GM18867 (cell line): ENCODE results near the gene KCNQ2.
"Not testable (repeated sequence)": the region's sequence is repeated elsewhere in the genome, so short reads cannot be mapped to it uniquely, and the experiment has no call there.

Source experiments
- ATAC-seq: cut with Tn5 transposase; IDR thresholded peaks from one replicate; pipeline ENCODE4 v1.9.1; 2021; ENCODE audit warnings: mild to moderate bottlenecking, moderate library complexity; ENCODE audit not compliant: unreplicated experiment

The KCNQ2 gene

GRCh38 chr20:63491078-63491477 is 18.6 kb upstream of the KCNQ2 start:
- ATAC-seq = no peak

GRCh38 chr20:63490416-63490815 is 18.0 kb upstream of the KCNQ2 start:
- no peak for ATAC-seq

- no peak for ATAC-seq
These were observed 16.1 kb upstream of the KCNQ2 start for GRCh38 chr20:63488315-63489251.

GRCh38 chr20:63487781-63488241 is 15.4 kb upstream of the KCNQ2 start:
- ATAC-seq = no peak

- no peak for ATAC-seq
These were observed 14.8 kb upstream of the KCNQ2 start for GRCh38 chr20:63487116-63487764.

- ATAC-seq = no peak
These were observed 13.9 kb upstream of the KCNQ2 start for GRCh38 chr20:63486300-63486855.

- no peak for ATAC-seq
These were observed 12.4 kb upstream of the KCNQ2 start for GRCh38 chr20:63484651-63485403.

GRCh38 chr20:63484236-63484635 is 11.8 kb upstream of the KCNQ2 start:
- no peak for ATAC-seq

- no peak for ATAC-seq
These were observed 11.4 kb upstream of the KCNQ2 start for GRCh38 chr20:63483834-63484233.

GRCh38 chr20:63482021-63482587 is 9.6 kb upstream of the KCNQ2 start:
- ATAC-seq = no peak

- no peak for ATAC-seq
These were observed 9.0 kb upstream of the KCNQ2 start for GRCh38 chr20:63481503-63481902.

- ATAC-seq = not testable (repeated sequence)
These were observed 7.4 kb upstream of the KCNQ2 start for GRCh38 chr20:63479695-63480419.

GRCh38 chr20:63478346-63479302 is 6.2 kb upstream of the KCNQ2 start:
- ATAC-seq = no peak

- ATAC-seq = no peak
These were observed 5.5 kb upstream of the KCNQ2 start for GRCh38 chr20:63477944-63478343.

GRCh38 chr20:63477061-63477616 is 4.7 kb upstream of the KCNQ2 start:
- ATAC-seq = no peak

GRCh38 chr20:63475209-63475608 is 2.8 kb upstream of the KCNQ2 start:
- ATAC-seq = no peak

- ATAC-seq = no peak
These were observed 1.3 kb upstream of the KCNQ2 start for GRCh38 chr20:63473555-63474449.
